B cell (primary cell): Measurements from ENCODE around the gene PTGIR. TPM values are rescaled to one million over a fixed set of nuclear protein-coding genes. Genes with fewer than 3 reads are reported as not detected.

Experiments used
- ATAC-seq: fragments of 200-7000 bp; cut with Tn5 transposase; one replicate; pipeline ENCODE4 v1.10.0; 2021; ENCODE audit warnings: low read depth, mild to moderate bottlenecking, moderate number of reproducible peaks, moderate library complexity
- CTCF ChIA-PET: fragments of 350-600 bp; sonication (Branson Sonifier 250); formaldehyde crosslinking; loops from one replicate; lab custom pipeline; 2021; ENCODE audit warnings: antibody characterized with exemption, inconsistent platforms; lab: Charles Lee
- POLR2A ChIA-PET: fragments of 350-600 bp; sonication (Branson Sonifier 250); formaldehyde crosslinking; loops from one replicate; lab custom pipeline; 2021; ENCODE audit warnings: antibody characterized with exemption; lab: Charles Lee
- DNase-seq: peaks from one replicate; pipeline ENCODE4 v3.0.0; 2013
- H2AFZ ChIP-seq: 2 replicates; pipeline ENCODE4 v1.6.1; 2012; ENCODE audit warnings: mild to moderate bottlenecking, low read depth, low read length; ENCODE audit not compliant: insufficient read depth, poor library complexity, severe bottlenecking
- H3K27ac ChIP-seq, 2 donors: 1 replicate in 1 of 2; 2 replicates in 1 of 2; pipeline ENCODE4 v1.5.1; 2012 to 2013; ENCODE audit warnings: low read length in 2 of 2, mild to moderate bottlenecking in 2 of 2, moderate library complexity in 1 of 2
- H3K27me3 ChIP-seq, 4 experiments: fragments of 200-600 bp in 1 of 4; sonication (generic) in 1 of 4; replicated peaks in 1 of 4; 1 replicate in 2 of 4; 2 replicates in 2 of 4; pipeline versions ENCODE4 v1.6.1 to v1.7.0; 2013 to 2016; ENCODE audit warnings: low read length in 3 of 4, mild to moderate bottlenecking in 2 of 4, mixed read lengths in 1 of 4, moderate library complexity in 1 of 4; ENCODE audit not compliant: insufficient read depth in 4 of 4, control insufficient read depth in 3 of 4; ENCODE audit errors: control extremely low read depth in 1 of 4
- H3K36me3 ChIP-seq, 2 experiments: replicated peaks in 1 of 2; 1 replicate in 1 of 2; 2 replicates in 1 of 2; pipeline versions ENCODE4 v1.6.1 to v1.7.1; 2013; ENCODE audit warnings: low read length in 1 of 2; ENCODE audit not compliant: insufficient read depth in 2 of 2, control insufficient read depth in 1 of 2; ENCODE audit errors: control extremely low read depth in 1 of 2, extremely low read depth in 1 of 2
- H3K4me1 ChIP-seq, 2 donors: fragments of 200-600 bp in 1 of 2; sonication (generic) in 1 of 2; 1 replicate in 1 of 2; 2 replicates in 1 of 2; pipeline versions ENCODE4 v1.5.1 to v1.6.1; 2013 to 2017; ENCODE audit warnings: low read length in 2 of 2; ENCODE audit not compliant: control insufficient read depth in 2 of 2, insufficient read depth in 2 of 2
- H3K4me2 ChIP-seq: replicated peaks from 2 replicates; pipeline ENCODE3; 2012; ENCODE audit warnings: mild to moderate bottlenecking, low read depth, low read length; ENCODE audit not compliant: poor library complexity, severe bottlenecking
- H3K4me3 ChIP-seq, 5 experiments: fragments of 200-600 bp in 1 of 5; sonication (generic) in 1 of 5; 1 replicate in 3 of 5; 2 replicates in 2 of 5; pipeline versions ENCODE4 v1.5.1 to v1.7.0; 2011 to 2016; ENCODE audit warnings: low read length in 4 of 5, mild to moderate bottlenecking in 4 of 5, low read depth in 2 of 5, control low read depth in 1 of 5, moderate library complexity in 1 of 5; ENCODE audit not compliant: insufficient read depth in 1 of 5; ENCODE audit errors: control extremely low read depth in 1 of 5, extremely low read depth in 1 of 5
- H3K79me2 ChIP-seq: fragments of 200-600 bp; sonication (generic); one replicate; pipeline ENCODE4 v1.6.0; 2016; ENCODE audit warnings: low read length; ENCODE audit not compliant: control insufficient read depth, insufficient read depth
- H3K9ac ChIP-seq: fragments of 200-600 bp; sonication (generic); 2 replicates; pipeline ENCODE4 v1.6.1; 2017; ENCODE audit warnings: mild to moderate bottlenecking, low read length, moderate library complexity
- H3K9me3 ChIP-seq, 3 donors: one replicate each; pipeline versions ENCODE4 v1.6.1 to v1.7.1; 2013; ENCODE audit warnings: low read length in 2 of 3; ENCODE audit not compliant: control insufficient read depth in 2 of 3, insufficient read depth in 1 of 3; ENCODE audit errors: control extremely low read depth in 1 of 3
- H4K20me1 ChIP-seq: 2 replicates; pipeline ENCODE4 v1.6.0; 2012; ENCODE audit warnings: mild to moderate bottlenecking, low read length; ENCODE audit not compliant: insufficient read depth, control insufficient read depth, poor library complexity, severe bottlenecking
- H3K27ac Mint-ChIP-seq: one replicate; pipeline ENCODE4 v1.8.0; 2021; ENCODE audit warnings: mixed read lengths
- H3K27me3 Mint-ChIP-seq: one replicate; pipeline ENCODE4 v1.8.0; 2021; ENCODE audit warnings: mixed read lengths
- H3K4me1 Mint-ChIP-seq: one replicate; pipeline ENCODE4 v1.8.0; 2021; ENCODE audit warnings: mixed read lengths
- H3K4me3 Mint-ChIP-seq: one replicate; pipeline ENCODE4 v1.8.0; 2021; ENCODE audit warnings: mixed read lengths
- H3K9me3 Mint-ChIP-seq: one replicate; pipeline ENCODE4 v1.8.0; 2022; ENCODE audit warnings: mixed read lengths; ENCODE audit not compliant: insufficient read depth
- CTCF ChIP-seq: fragments of 200-600 bp; IDR thresholded peaks from one replicate; pipeline ENCODE4 v1.8.0; 2022; ENCODE audit warnings: antibody characterized with exemption, mild to moderate bottlenecking
- EZH2 ChIP-seq: IDR thresholded peaks from 2 replicates; pipeline ENCODE4 v1.6.1; 2012; ENCODE audit warnings: borderline replicate concordance, low read depth, mild to moderate bottlenecking, moderate library complexity, low read length; ENCODE audit not compliant: insufficient read depth, poor library complexity, severe bottlenecking
- WGBS: methylation state at CpG from one replicate; pipeline ENCODE4 v1.1.5; 2013; ENCODE audit warnings: missing lambda C conversion rate; ENCODE audit not compliant: insufficient coverage; 5-methylcytosine and 5-hydroxymethylcytosine counted together
- intact Hi-C: fragments of 100-400 bp; cut with micrococcal nuclease; formaldehyde crosslinking; loops from one replicate; pipeline ENCODE4 v1.10.0; 2022
- polyA plus RNA-seq: library from polyadenylated mRNA; depleted of rRNA; stranded (reverse); fragments of >200 nt; gene quantifications from 2 replicates; pipeline ENCODE4 v1.2.3, GENCODE V29; 2012
- total RNA-seq, 2 donors: library from RNA; stranded (reverse); fragments of 120-200 nt in 1 of 2; gene quantifications; 1 replicate in 1 of 2; 2 replicates in 1 of 2; pipeline versions ENCODE4 v1.2.3 to v1.2.4, GENCODE V29; 2013 to 2022

The PTGIR gene
- total and polyA plus RNA-seq, 2 donors (not counting 1 experiment from before 2014, with no cell fraction given), result 1.9 to 2.1 TPM

- Histone ChIP-seq H4K20me1 (peaks cover 27% of the 10 kb centered on the region), H3K27ac (no peak overlapping the region), H3K9ac (no peak overlapping the region), H3K79me2 (no peaks in the 10 kb centered on the region), H3K27me3 (no peaks in the 10 kb centered on the region), H3K9me3 (no peaks in the 10 kb centered on the region), H3K36me3 (peaks cover 0 to 27% of the 10 kb centered on the region in 2 experiments), H3K4me2 (no peak overlapping the region), H3K4me3 (no peak overlapping the region), H2AFZ (no peak overlapping the region), H3K4me1 (no peaks in the 10 kb centered on the region)
- CTCF ChIA-PET, result no interaction called here
- TF ChIP-seq EZH2 (no peak), CTCF (no peak)
- POLR2A ChIA-PET, result interaction anchor here (0.7 kb wide), 1 partner anchor 66 kb away, joined by 3 read pairs; no protein-coding TSS in a partner anchor
- no peaks in the 10 kb centered on the region for H3K27me3 Mint-ChIP-seq
- no peaks in the 10 kb centered on the region for H3K4me1 Mint-ChIP-seq
- ATAC-seq (no peak), DNase-seq (no peak)
- no peak overlapping the region for H3K4me3 Mint-ChIP-seq
- peak overlapping the region; percentile 20 for H3K27ac Mint-ChIP-seq
- peaks cover 2% of the 10 kb centered on the region for H3K9me3 Mint-ChIP-seq
- intact Hi-C loops, result no loop called here
Measured at GRCh38 chr19:46670813-46671212, 45.9 kb upstream of the PTGIR start.

GRCh38 chr19:46668662-46669061 is 43.8 kb upstream of the PTGIR start:
- Histone ChIP-seq H3K4me1 (no peaks in the 10 kb centered on the region), H3K36me3 (peaks cover 0 to 10% of the 10 kb centered on the region in 2 experiments), H3K27me3 (peaks cover 0 to under 1% (median 0%) of the 10 kb centered on the region in 4 experiments), H3K27ac (no peak overlapping the region), H3K4me2 (no peak overlapping the region), H3K9me3 (no peaks in the 10 kb centered on the region), H2AFZ (no peak overlapping the region), H3K79me2 (no peaks in the 10 kb centered on the region), H3K4me3 (no peak overlapping the region), H3K9ac (no peak overlapping the region), H4K20me1 (peaks cover 9% of the 10 kb centered on the region)
- ChIA-PET CTCF (no interaction called here), POLR2A (no interaction called here)
- Mint-ChIP-seq H3K4me3 (no peak overlapping the region), H3K4me1 (no peaks in the 10 kb centered on the region), H3K27ac (no peak overlapping the region), H3K9me3 (peaks cover 2% of the 10 kb centered on the region), H3K27me3 (no peaks in the 10 kb centered on the region)
- WGBS, result no CpG with 5 or more reads among the region's 3 CpGs
- TF ChIP-seq CTCF (no peak), EZH2 (no peak)
- ATAC-seq, result no peak
- intact Hi-C loops, result no loop called here
- DNase-seq, result no peak
